GM12864 (cell line): Measurements from ENCODE around the gene MICB.

Source experiments
- DNase-seq: peaks from one replicate; pipeline ENCODE4 v3.0.0-alpha.2; 2011; ENCODE audit warnings: low read depth
- H3K4me3 ChIP-seq: 2 replicates; pipeline ENCODE4 v1.5.1; 2011; ENCODE audit warnings: mild to moderate bottlenecking, low read depth, low read length, control low read depth
- TF ChIP-seq, protein P1 (sequence below): IDR thresholded peaks from 2 replicates; pipeline ENCODE4 v1.5.1; 2011; ENCODE audit warnings: low read depth, mild to moderate bottlenecking, moderate library complexity, low read length, control low read depth, inconsistent platforms; ENCODE audit errors: missing control alignments

Gene MICB

DNA sequence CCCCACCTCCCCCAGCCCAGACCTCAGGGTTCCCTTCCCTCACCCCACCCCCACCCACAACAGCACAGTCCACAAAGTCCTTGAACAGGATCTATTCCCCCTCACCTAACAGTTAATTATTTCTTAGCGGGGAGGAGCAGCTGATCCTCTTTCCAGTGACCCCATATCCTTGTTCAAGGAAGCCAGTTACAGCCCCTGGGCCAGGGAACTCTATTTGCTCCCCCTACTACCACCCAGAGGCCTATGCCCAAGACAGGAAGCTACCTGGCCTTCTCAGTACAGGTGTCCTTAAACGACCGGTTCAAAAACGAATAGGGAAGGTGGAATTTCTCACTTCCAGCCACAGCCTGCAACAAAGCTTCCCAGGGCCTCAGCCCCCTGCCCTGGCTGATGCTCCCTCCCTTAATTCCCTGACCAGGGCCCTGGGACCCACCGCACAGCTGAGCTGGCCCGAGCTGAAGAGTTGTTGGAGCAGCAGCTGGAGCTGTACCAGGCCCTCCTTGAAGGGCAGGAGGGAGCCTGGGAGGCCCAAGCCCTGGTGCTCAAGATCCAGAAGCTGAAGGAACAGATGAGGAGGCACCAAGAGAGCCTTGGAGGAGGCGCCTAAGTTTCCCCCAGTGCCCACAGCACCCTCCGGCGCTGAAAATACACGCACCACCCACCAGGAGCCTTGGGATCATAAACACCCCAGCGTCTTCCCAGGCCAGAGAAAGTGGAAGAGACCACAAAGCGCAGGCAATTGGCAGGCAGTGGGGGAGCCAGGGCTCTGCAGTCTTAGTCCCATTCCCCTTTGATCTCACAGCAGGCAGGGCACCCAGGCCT, 31.6 kb downstream of the MICB start:
- DNase-seq: no peak
- TF ChIP-seq, protein P1, sequence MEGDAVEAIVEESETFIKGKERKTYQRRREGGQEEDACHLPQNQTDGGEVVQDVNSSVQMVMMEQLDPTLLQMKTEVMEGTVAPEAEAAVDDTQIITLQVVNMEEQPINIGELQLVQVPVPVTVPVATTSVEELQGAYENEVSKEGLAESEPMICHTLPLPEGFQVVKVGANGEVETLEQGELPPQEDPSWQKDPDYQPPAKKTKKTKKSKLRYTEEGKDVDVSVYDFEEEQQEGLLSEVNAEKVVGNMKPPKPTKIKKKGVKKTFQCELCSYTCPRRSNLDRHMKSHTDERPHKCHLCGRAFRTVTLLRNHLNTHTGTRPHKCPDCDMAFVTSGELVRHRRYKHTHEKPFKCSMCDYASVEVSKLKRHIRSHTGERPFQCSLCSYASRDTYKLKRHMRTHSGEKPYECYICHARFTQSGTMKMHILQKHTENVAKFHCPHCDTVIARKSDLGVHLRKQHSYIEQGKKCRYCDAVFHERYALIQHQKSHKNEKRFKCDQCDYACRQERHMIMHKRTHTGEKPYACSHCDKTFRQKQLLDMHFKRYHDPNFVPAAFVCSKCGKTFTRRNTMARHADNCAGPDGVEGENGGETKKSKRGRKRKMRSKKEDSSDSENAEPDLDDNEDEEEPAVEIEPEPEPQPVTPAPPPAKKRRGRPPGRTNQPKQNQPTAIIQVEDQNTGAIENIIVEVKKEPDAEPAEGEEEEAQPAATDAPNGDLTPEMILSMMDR: no peak
- no peak overlapping the region for H3K4me3 ChIP-seq

DNA sequence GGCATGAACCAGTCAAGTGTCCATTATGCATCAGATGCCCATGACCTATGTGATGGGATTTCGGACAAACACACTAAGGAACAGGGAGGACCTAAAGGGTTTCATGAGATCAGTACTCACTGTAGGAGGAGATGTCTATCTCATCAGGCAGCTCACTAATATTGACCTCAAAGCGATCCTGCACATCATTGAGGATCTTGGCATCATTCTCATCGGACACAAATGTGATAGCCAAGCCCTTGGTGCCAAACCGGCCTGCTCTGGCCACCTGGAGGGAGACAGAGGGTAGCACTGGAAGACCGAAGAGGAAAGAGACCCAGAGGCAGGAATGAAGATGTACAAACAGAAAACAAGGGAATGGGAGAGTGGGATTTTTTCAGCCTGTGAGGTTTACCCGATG, 32.7 kb downstream of the MICB start:
- H3K4me3 ChIP-seq: no peak overlapping the region
- TF ChIP-seq, protein P1: no peak
- no peak for DNase-seq

DNA sequence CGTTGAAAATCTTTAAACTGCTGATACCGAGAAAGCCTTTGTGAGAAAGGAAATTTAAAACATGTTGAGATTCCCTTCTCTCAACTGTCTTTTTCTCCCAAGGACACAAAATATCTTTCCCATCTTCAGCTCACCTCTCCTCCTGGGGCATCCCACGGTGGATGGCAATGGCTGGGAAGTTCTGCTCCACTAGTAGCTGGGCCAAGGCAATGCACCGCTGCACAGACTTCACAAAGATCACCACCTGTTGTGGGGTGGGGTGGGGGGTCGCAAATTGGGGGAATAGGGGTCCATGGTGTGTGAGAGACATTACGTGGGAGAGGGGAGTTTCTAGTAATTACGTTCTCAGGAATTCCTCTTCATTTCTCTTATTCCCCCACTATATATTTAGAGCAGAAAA, 33.2 kb downstream of the MICB start:
- H3K4me3 ChIP-seq: no peak overlapping the region
- TF ChIP-seq, protein P1: no peak
- DNase-seq: no peak

DNA sequence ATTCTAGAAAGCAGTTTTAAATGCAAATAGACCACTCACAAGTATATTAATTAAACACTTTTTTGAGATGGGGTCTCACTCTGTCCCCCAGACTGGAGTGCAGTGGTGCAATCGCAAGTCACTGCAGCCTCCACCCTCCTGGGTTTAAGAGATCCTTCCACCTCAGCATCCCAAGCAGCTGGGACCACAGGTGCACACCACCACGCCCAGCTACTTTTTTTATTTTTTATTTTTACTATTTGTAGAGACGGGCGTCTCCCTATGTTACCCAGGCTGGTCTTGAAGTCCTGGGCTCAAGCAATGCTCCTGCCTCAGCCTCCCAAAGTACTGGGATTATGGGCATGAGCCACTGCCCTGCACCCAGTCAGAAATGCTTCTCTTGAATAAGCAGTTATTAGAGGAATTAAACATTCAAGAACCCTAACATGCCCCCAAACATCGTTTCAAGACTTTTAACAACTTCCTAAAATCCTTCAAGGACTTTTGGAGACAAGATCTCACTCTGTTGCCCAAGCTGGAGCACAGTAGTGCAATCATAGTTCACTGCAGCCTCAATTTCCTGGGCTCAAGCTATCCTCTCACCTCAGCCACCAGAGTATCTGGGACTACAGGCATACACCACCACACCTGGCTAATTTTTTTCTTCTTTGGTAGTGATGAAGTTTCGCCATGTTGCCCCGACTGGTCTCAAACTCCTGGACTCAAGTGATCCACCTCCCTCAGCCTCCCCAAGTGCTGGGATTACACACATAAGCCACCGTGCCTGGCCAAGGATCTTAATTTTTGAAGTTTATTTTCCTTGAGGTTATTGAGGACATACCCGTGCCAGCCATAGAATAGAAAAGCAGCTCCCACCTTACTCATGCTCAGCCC, 34.1 kb downstream of the MICB start:
- no peak overlapping the region for H3K4me3 ChIP-seq
- TF ChIP-seq, protein P1: no peak
- no peak for DNase-seq

DNA sequence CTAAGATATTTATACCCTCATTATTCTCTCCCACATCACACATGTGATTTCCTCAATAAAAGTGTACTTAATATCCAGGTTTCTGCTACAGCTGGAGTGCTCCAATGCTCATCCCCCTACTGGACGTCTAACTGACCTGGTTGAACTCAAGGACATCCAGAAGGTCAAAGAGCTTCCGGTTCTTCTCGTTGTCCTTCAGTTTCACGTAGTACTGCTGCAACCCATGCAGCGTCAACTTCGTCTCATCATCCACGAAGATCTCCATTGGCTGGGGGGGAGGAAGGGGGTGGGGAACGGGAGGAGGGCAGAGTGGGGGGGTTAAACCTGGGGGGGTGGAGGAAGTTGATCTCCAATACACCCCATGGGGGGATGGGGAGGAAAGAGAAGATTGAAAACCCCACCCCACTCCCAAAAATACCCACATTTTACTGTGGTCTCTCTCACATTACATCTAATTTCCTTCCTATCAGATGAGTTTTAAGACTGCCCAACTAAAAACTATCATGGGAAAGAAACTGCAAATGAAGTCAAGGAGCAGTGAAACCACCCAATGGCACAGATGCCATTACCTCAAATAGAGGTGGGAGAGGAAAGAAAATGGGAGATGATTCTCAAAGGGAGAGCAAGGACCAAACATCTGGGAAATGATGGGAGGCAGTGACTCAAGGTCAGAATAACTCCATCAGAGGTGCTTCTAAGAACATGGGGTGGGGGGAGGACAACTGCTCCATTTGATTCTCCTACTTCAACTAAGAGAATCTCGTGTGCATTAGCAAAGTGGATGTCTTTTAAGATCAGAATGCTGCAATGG, 34.9 kb downstream of the MICB start:
- DNase-seq: no peak
- H3K4me3 ChIP-seq: no peak overlapping the region
- TF ChIP-seq, protein P1: no peak

DNA sequence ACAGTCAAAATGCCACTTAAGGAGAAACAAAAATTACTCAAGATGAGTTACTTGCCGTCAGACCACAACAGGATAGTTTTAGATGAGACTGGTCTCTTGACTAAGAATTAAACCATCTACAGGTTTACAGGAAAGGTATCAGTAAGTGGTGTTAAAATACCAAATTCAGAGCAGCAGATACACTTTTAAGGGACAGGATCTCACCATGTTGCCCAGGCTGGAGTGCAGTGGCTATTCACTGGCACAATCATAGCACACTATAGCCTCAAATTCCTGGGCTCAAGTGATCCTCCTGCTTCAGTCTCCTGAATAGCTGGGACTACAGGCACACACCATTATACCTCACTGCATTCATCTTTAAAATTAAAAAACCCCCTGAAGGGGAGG, 35.5 kb downstream of the MICB start:
- no peak for DNase-seq
- TF ChIP-seq, protein P1: no peak
- no peak overlapping the region for H3K4me3 ChIP-seq
